SK-N-SH treated with all-trans-retinoic acid at 6 μM for 48 hours (cell line): Measurements from ENCODE around the gene AGPAT4.

Experiments used
- ATAC-seq: fragments of 200-7000 bp; cut with Tn5 transposase; 3 replicates; pipeline ENCODE4 v1.9.1; 2020; ENCODE audit warnings: mild to moderate bottlenecking, moderate library complexity
- ARNTL ChIP-seq: fragments of 450-650 bp; formaldehyde crosslinking; IDR thresholded peaks from 2 replicates; pipeline ENCODE4 v1.5.0; 2020; ENCODE audit warnings: low read depth, mild to moderate bottlenecking, moderate library complexity, borderline replicate concordance
- BACH2 ChIP-seq: fragments of 250-450 bp; sonication (Bioruptor Pico); IDR thresholded peaks from 2 replicates; pipeline ENCODE4 v1.9.0; 2021; ENCODE audit warnings: mild to moderate bottlenecking, borderline replicate concordance
- CREB5 ChIP-seq: fragments of 250-450 bp; sonication (Bioruptor Pico); IDR thresholded peaks from 2 replicates; pipeline ENCODE4 v1.5.1; 2020; ENCODE audit warnings: low read depth, mild to moderate bottlenecking, moderate library complexity
- CSDC2 ChIP-seq: fragments of 250-450 bp; sonication (Bioruptor Pico); IDR thresholded peaks from 2 replicates; pipeline ENCODE4 v1.5.0; 2020; ENCODE audit warnings: mild to moderate bottlenecking, moderate library complexity
- CSRNP3 ChIP-seq: fragments of 250-450 bp; sonication (Bioruptor Pico); IDR thresholded peaks from 2 replicates; pipeline ENCODE4 v1.5.1; 2021; ENCODE audit warnings: mild to moderate bottlenecking, moderate library complexity
- ESRRG ChIP-seq: fragments of 250-450 bp; sonication (Bioruptor Pico); IDR thresholded peaks from 2 replicates; pipeline ENCODE4 v1.6.1; 2021; ENCODE audit warnings: mild to moderate bottlenecking
- GLIS3 ChIP-seq: fragments of 250-450 bp; sonication (Bioruptor Pico); IDR thresholded peaks from 2 replicates; pipeline ENCODE4 v1.5.0; 2020; ENCODE audit warnings: mild to moderate bottlenecking, moderate library complexity
- OSR1 ChIP-seq: fragments of 250-450 bp; sonication (Bioruptor Pico); IDR thresholded peaks from 2 replicates; pipeline ENCODE4 v1.8.0; 2022; ENCODE audit warnings: moderate library complexity, mild to moderate bottlenecking, inconsistent platforms
- PATZ1 ChIP-seq: fragments of 250-450 bp; sonication (Bioruptor Pico); IDR thresholded peaks from 2 replicates; pipeline ENCODE4 v1.8.0; 2020; ENCODE audit warnings: mild to moderate bottlenecking, moderate library complexity, borderline replicate concordance
- POU6F1 ChIP-seq: fragments of 250-450 bp; sonication (Bioruptor Pico); IDR thresholded peaks from 2 replicates; pipeline ENCODE4 v1.8.0; 2021; ENCODE audit warnings: low read depth, mild to moderate bottlenecking, moderate library complexity, borderline replicate concordance
- RARB ChIP-seq: fragments of 250-450 bp; sonication (Bioruptor Pico); IDR thresholded peaks from 2 replicates; pipeline ENCODE4 v1.8.0; 2021; ENCODE audit warnings: mild to moderate bottlenecking, moderate library complexity
- SNAI2 ChIP-seq: fragments of 250-450 bp; sonication (Bioruptor Pico); IDR thresholded peaks from 2 replicates; pipeline ENCODE4 v1.5.0; 2020; ENCODE audit warnings: mild to moderate bottlenecking, moderate library complexity
- TOX ChIP-seq: fragments of 250-450 bp; sonication (Bioruptor Pico); IDR thresholded peaks from 2 replicates; pipeline ENCODE4 v1.8.0; 2021; ENCODE audit warnings: mild to moderate bottlenecking, moderate library complexity, borderline replicate concordance
- TSHZ2 ChIP-seq: fragments of 250-450 bp; sonication (Bioruptor Pico); IDR thresholded peaks from 2 replicates; pipeline ENCODE4 v1.5.0; 2020; ENCODE audit warnings: mild to moderate bottlenecking, moderate library complexity
- ZC3H10 ChIP-seq: fragments of 250-450 bp; sonication (Bioruptor Pico); IDR thresholded peaks from 2 replicates; pipeline ENCODE4 v1.5.1; 2021; ENCODE audit warnings: mild to moderate bottlenecking, moderate library complexity
- ZFP3 ChIP-seq: fragments of 250-450 bp; sonication (Bioruptor Pico); IDR thresholded peaks from 2 replicates; pipeline ENCODE4 v1.5.0; 2020; ENCODE audit warnings: mild to moderate bottlenecking, moderate library complexity
- ZFP30 ChIP-seq: fragments of 450-650 bp; formaldehyde crosslinking; IDR thresholded peaks from 2 replicates; pipeline ENCODE4 v1.5.0; 2022; ENCODE audit warnings: mild to moderate bottlenecking, moderate library complexity
- ZNF565 ChIP-seq: fragments of 450-650 bp; formaldehyde crosslinking; conservative IDR thresholded peaks from 2 replicates; pipeline ENCODE4 v1.5.0; 2020; ENCODE audit warnings: low read depth, mild to moderate bottlenecking, moderate library complexity
- ZNF8 ChIP-seq: fragments of 450-650 bp; formaldehyde crosslinking; IDR thresholded peaks from 2 replicates; pipeline ENCODE4 v1.5.0; 2020; ENCODE audit warnings: mild to moderate bottlenecking, moderate library complexity

Gene AGPAT4

GRCh38 chr6:161228096-161228495, 45.8 kb downstream of the AGPAT4 start:
- ATAC-seq, result peak; percentile 21; the same call in 2 of the 3 replicates
- TF ChIP-seq ZNF8 (CRISPR knock-in tag) (no peak), ZNF565 (no peak), CREB5 (no peak), BACH2 (CRISPR knock-in tag) (no peak), ZFP30 (CRISPR knock-in tag) (no peak), RARB (CRISPR knock-in tag) (no peak), GLIS3 (CRISPR knock-in tag) (no peak), SNAI2 (CRISPR knock-in tag) (no peak), CSDC2 (CRISPR knock-in tag) (no peak), CSRNP3 (CRISPR knock-in tag) (no peak), OSR1 (CRISPR knock-in tag) (no peak), ESRRG (no peak), POU6F1 (CRISPR knock-in tag) (no peak), PATZ1 (CRISPR knock-in tag) (no peak), TOX (CRISPR knock-in tag) (no peak), ARNTL (CRISPR knock-in tag) (no peak), ZFP3 (CRISPR knock-in tag) (no peak)

GRCh38 chr6:161227004-161227960, 46.6 kb downstream of the AGPAT4 start:
- ATAC-seq, result no peak
- TF ChIP-seq TSHZ2 (CRISPR knock-in tag) (no peak), TOX (CRISPR knock-in tag) (no peak), ZNF8 (CRISPR knock-in tag) (no peak), ZC3H10 (CRISPR knock-in tag) (no peak)
